NCI-H526 (cell line): Measurements from ENCODE around the gene PCDHB15.
"Not testable (repeated sequence)": the region's sequence is repeated elsewhere in the genome, so short reads cannot be mapped to it uniquely, and the experiment has no call there.

Experiments used
- DNase-seq, 2 experiments: peaks; one replicate each; lab custom pipeline; 2025; lab: John Stamatoyannopoulos, UW

The PCDHB15 gene

DNA sequence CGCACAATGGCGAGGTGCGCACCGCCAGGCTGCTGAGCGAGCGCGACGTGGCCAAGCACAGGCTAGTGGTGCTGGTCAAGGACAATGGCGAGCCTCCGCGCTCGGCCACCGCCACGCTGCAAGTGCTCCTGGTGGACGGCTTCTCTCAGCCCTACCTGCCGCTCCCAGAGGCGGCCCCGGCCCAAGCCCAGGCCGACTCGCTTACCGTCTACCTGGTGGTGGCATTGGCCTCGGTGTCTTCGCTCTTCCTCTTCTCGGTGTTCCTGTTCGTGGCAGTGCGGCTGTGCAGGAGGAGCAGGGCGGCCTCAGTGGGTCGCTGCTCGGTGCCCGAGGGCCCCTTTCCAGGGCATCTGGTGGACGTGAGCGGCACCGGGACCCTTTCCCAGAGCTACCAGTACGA lies 2.2 kb downstream of the PCDHB15 start:
- not testable (repeated sequence) for DNase-seq

DNA sequence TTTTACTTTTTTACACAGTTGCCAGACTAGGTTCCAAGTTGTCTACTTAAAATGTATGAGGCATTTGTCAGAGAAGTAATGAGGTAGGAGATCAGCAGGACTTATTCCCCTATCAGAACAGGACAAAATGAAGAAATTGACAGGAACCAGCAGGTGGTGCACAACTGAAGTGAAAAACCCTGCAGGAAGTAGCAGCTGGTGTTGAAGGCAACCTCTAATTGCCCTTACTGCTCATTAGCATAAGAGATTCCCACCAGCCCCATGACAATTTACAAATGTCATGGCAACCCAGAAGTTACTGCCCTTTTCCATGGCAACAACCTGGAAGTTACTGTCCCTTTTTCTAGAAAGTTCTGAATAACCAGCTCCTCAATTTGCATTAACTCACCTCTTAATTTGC lies 5.4 kb downstream of the PCDHB15 start:
- DNase-seq: peak; percentile 33 to 41

- no peak for DNase-seq
Observed at GRCh38 chr5:141258464-141258863, 13.3 kb downstream of the PCDHB15 start.

DNA sequence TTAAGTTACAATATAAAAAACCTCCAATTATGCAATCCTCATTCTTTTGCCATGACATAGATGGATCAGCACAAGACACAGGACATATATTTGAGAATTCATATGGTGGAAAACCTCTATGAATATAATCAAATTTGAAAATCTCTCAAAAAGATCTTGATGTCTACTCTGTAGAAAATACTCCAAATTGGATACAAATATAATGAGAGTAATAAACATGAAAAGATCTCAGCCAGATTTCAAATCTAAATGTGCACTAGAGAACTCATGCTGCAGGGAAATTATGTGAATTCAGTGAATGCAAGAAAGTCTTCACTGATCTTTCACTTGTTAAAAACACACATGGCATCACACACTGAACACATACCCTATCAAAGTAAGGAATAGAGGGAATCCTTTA lies 13.8 kb downstream of the PCDHB15 start:
- no peak for DNase-seq

DNA sequence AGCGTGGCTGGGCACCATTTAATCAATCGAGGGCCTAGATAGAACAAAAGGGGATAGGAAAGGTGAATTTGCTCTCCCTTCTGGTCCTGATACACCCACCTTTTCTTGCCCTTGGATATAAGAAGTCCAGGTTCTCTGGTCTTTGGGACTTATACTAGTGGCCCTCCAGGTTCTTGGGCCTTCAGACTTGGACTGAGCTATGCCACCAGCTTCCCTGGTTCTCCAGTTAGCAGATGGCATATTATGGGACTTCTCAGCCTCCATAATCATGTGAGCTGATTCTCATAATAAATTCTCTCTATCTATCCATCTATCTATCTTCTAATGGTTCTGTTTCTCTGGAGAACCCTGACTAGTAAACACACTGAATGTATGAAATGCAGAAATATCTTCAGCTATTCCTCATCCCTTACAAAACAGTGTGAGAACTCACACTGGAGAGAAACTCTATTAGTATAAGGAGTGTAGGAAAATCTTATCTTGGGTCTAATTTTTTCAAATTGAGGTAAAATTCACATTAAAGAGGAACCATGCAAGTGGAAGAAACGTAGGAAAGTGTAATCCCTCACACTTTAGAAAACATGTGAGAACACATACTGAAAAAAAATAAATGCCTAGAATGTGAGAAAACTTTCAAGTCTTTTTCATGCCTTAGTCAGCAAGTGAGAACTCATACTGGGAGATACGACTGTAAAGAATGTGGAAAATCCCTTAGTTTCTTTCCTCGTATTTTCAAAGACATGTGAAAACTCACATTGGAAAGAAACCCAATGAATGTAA lies 15.5 kb downstream of the PCDHB15 start:
- no peak for DNase-seq

DNA sequence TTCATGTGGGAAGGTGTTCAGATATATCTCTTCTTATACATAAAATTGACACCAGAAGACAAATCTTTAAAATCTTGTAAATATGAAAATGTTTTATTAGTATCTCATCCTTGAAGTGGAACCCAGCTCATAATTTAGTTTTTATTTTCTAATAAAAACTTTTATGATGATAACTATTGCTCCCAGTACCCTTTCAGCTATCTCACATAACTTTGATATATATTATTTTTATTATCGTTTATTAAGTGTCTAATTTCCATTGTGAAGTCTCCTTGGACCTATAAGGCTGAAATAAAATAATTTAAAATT lies 16.0 kb downstream of the PCDHB15 start:
- no peak for DNase-seq

DNA sequence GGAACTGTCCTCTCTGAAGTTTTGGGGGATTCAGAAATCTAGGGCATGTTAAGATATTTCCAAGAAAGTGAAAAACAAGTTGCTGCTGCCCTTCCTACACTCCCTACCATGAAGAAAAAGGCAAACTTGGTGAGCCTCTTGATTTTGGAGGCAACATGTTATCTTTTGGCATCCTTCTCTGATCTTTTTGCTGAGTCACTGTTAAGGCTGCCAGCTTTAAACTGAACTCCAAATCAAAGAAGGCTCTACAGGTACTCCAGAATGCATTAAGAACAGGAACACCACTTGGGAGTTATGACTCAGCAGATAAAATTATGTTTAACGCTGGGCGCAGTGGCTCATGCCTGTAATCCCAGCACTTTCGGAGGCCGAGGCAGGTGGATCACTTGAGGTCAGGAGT lies 24.0 kb downstream of the PCDHB15 start:
- no peak for DNase-seq

GRCh38 chr5:141272906-141273305 lies 27.7 kb downstream of the PCDHB15 start:
- peak in 1 of 2 experiments; percentile 1 for DNase-seq

DNA sequence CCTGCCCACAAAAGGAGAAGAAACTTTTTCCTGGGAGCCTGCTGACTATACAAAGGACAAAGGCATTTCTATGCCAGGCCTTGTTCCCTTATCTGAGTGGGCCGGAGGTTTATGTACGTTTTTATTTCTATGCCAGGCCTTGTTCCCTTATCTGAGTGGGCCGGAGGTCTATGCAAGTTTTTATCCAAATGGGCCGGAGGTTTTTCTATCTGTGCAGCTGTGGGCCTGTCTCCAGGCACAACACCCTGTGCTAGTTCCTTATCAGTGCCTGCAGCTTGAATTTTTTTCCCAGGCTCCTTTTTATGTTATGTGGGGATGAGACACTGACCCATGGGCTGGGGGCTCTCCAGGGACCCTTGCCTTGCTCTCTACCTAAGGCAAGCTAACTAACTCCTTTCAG lies 53.2 kb downstream of the PCDHB15 start:
- DNase-seq: no peak
